IPS-20b (cell line): ENCODE data around the gene HUNK.
"Not testable (repeated sequence)": the region's sequence is repeated elsewhere in the genome, so short reads cannot be mapped to it uniquely, and the experiment has no call there.

Experiments
- H3K27ac ChIP-seq: one replicate; pipeline ENCODE4 v1.5.1; 2013; ENCODE audit warnings: low read length
- H3K27me3 ChIP-seq: 2 replicates; pipeline ENCODE4 v1.6.1; 2013; ENCODE audit warnings: mild to moderate bottlenecking, low read length, inconsistent platforms; ENCODE audit not compliant: insufficient read depth
- H3K36me3 ChIP-seq: 2 replicates; pipeline ENCODE4 v1.6.1; 2013; ENCODE audit warnings: low read depth, mild to moderate bottlenecking, inconsistent platforms, low read length, moderate library complexity; ENCODE audit not compliant: insufficient read depth
- H3K4me1 ChIP-seq: 2 replicates; pipeline ENCODE4 v1.6.1; 2013; ENCODE audit warnings: mild to moderate bottlenecking, control low read depth, inconsistent platforms, low read length, moderate library complexity; ENCODE audit not compliant: insufficient read depth
- H3K4me3 ChIP-seq: 2 replicates; pipeline ENCODE4 v1.5.1; 2013; ENCODE audit warnings: mild to moderate bottlenecking, low read length, inconsistent platforms
- H3K9ac ChIP-seq: 2 replicates; pipeline ENCODE4 v1.6.1; 2013; ENCODE audit warnings: low read depth, mild to moderate bottlenecking, inconsistent platforms, low read length, moderate library complexity
- H3K9me3 ChIP-seq: 2 replicates; pipeline ENCODE4 v1.6.1; 2013; ENCODE audit warnings: mild to moderate bottlenecking, low read depth, low read length, inconsistent platforms; ENCODE audit not compliant: insufficient read depth

The HUNK gene

DNA sequence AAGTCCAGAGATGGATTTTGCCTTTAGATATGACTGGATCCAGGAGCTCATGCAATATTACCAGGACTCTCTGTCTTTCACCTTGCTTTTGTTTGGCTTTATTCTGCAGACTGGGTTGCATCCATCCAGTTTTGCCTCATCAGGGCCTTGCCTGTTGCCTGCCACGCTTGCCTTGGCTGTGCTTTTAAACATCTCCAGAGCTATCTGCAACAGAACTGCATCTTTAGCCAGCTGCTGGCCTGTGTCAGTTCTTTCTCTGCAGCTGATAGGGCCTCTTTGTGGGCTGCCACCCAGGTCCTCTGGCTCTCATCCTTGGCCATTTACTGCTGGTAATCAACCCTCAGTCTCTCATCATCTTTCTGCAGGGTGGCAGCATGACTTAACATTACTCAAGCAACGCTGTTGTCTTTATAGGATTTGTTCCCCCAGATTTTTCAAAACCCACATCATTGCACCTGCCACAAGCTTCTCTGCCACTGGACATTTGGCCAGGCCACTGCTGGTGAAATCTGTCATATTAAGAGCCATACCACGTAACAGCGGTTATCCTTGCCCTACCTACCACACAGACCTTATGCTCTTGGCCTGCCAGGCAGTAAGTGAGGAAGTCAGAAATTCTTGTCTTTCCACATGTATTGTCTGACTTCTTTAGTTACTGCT is 24.4 kb upstream of the HUNK start:
- Histone ChIP-seq H3K27me3 (no peaks in the 10 kb centered on the region), H3K9me3 (no peaks in the 10 kb centered on the region), H3K27ac (no peak overlapping the region), H3K36me3 (no peaks in the 10 kb centered on the region), H3K4me3 (no peak overlapping the region), H3K9ac (no peak overlapping the region), H3K4me1 (peaks cover 5% of the 10 kb centered on the region; the same call in 1 of the 2 replicates)

DNA sequence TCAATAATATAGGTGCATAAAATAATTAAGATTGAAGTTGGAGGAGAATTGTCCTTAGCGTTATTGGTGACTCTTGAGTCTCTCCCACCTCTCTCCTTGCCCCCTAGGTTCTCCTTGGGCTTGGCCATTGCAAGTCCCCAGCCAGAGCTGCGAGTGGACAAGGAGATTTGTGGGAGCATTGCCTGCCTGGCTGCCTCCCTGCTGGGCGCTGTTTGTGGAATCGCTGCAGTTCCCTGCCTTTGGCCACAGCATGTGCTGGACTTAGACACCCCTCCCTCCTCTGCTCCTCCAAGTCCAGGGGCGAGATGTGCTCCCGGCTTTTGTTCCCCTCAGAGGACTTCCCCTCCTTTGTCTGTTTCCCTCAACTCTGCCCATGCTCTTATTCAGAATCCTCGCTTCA is 21.9 kb upstream of the HUNK start:
- Histone ChIP-seq H3K9ac (no peak overlapping the region), H3K27me3 (no peaks in the 10 kb centered on the region), H3K36me3 (no peaks in the 10 kb centered on the region), H3K4me3 (no peak overlapping the region), H3K9me3 (no peaks in the 10 kb centered on the region), H3K4me1 (no peaks in the 10 kb centered on the region), H3K27ac (no peak overlapping the region)

DNA sequence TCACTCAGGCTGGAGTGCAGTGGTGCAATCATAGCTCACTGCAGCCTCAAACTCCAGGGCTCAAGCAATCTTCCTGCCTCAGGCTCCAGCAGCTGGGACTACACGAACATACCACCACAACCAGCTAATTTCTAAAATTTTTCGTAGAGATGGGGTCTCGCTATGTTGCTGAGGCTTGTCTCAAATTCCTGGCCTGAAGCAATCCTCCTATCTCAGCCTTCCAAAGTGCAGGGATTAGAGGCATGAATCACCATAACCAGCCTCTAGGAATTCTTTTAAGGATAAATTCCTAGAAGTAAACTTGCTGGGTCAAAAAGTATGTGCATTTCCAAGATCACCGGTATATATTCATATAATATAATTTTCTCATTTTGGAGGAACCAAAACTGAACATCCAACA is 17.6 kb upstream of the HUNK start:
- H3K27ac ChIP-seq, result no peak overlapping the region
- H3K36me3 ChIP-seq, result no peaks in the 10 kb centered on the region
- H3K9ac ChIP-seq, result no peak overlapping the region
- H3K4me3 ChIP-seq, result no peak overlapping the region
- no peaks in the 10 kb centered on the region for H3K4me1 ChIP-seq
- no peaks in the 10 kb centered on the region for H3K9me3 ChIP-seq
- H3K27me3 ChIP-seq, result no peaks in the 10 kb centered on the region

DNA sequence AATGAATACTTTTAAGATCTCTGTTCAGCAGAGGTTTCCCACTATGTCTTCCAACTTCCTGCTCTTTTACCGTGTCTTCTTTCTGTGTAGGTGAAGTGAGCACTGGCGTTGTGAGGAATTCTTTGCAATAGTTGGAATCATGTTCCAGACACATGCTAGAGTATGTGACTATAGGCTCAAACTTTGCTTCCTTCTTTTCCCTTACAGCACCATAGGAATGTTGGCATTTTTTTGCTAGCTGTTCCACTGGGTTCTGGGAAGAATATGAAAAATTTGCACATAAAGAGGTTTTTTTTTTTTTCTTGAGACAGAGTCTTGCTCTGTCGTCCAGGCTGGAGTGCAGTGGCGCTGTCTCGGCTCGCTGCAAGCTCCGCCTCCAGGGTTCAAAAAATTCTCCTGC is 15.7 kb upstream of the HUNK start:
- Histone ChIP-seq H3K4me3 (no peak overlapping the region), H3K9ac (no peak overlapping the region), H3K27me3 (no peaks in the 10 kb centered on the region), H3K9me3 (no peaks in the 10 kb centered on the region), H3K36me3 (no peaks in the 10 kb centered on the region), H3K4me1 (no peaks in the 10 kb centered on the region), H3K27ac (no peak overlapping the region)

DNA sequence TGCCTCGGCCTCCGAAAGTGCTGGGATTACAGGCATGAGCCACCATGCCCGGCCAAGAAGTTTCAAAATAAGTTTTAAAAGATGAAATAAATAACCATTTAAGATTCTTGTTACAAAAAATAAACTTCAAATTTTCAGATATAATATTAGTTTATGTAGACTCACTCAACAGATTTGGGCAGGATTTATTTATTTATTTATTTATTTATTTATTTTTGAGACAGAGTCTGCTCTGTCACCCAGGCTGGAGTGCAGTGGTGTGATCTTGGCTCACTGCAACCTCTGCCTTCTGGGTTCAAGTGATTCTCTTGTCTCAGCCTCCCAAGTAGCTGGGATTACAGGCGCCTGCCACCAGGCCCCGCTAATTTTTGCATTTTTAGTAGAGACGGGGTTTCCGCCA is 15.2 kb upstream of the HUNK start:
- not testable (repeated sequence) for H3K36me3 ChIP-seq, H3K4me3 ChIP-seq, H3K27me3 ChIP-seq, H3K4me1 ChIP-seq, H3K9ac ChIP-seq, H3K9me3 ChIP-seq, H3K27ac ChIP-seq

DNA sequence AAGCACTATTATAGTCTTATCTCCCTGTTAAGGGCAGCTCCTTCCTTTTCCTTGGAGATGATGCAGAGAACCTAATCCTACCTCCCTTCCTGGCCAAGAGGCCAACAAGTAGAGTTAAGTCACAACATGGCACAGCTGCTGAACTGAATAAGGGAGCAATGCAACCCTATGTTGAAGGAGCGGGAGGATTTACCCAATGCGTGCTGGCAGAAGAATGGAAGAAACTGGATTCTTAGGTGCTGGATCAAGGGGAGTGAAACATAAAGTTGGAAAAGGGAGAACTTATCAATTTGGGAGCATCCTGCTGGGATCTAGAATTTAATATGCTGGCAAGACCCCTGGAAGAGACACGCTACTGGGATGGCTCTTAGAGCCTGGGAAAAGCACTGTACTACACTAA is 12.0 kb upstream of the HUNK start:
- no peaks in the 10 kb centered on the region for H3K36me3 ChIP-seq
- H3K27ac ChIP-seq, result no peak overlapping the region
- H3K9ac ChIP-seq, result no peak overlapping the region
- H3K27me3 ChIP-seq, result no peaks in the 10 kb centered on the region
- no peaks in the 10 kb centered on the region for H3K4me1 ChIP-seq
- H3K9me3 ChIP-seq, result no peaks in the 10 kb centered on the region
- H3K4me3 ChIP-seq, result no peak overlapping the region

DNA sequence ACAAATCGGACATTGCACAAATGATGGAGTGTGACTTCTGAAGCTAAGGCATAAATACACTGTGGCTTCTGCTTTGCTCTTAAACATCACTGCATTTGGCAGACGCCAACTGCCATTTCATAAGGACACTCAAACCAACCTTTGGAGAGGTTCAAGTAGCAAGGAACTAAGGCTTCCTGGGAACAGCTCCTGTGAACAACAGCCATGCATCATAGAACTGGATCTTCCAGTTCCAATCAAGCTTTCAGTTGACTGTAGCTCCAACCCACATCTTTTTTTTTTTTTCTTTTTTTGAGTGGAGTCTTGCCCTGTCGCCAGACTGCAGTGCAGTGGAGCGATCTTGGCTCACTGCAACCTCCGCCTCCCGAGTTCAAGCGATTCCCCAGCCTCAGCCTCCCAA is 10.7 kb upstream of the HUNK start:
- Histone ChIP-seq H3K36me3 (no peaks in the 10 kb centered on the region), H3K4me3 (no peak overlapping the region), H3K9ac (no peak overlapping the region), H3K27ac (no peak overlapping the region), H3K9me3 (no peaks in the 10 kb centered on the region), H3K27me3 (no peaks in the 10 kb centered on the region), H3K4me1 (no peaks in the 10 kb centered on the region)

DNA sequence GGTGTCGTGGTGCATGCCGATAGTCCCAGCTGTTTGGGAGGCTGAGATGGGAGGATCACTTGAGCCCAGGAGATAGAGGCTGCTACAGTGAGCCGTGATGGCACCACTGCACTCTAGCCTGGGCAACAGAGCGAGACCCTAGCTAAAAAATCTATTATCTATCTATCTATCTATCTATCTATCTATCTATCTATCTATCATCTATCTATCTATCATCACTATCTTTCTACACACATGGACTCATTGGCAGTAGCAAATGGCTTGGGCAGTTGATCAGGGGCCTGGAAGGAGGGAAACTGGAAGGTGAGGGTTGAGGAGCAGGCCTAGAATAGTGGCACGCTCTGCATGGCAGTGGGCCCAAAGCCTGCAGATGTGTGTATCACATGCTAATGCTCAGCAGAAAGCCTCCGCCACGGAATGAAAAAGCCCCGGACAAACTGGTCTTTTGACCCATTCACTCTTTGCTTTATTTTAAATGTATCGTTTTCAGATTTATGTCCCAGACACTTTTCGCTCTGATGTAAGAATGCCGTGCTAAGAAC is 7.3 kb upstream of the HUNK start:
- H3K27ac ChIP-seq, result no peak overlapping the region
- H3K9ac ChIP-seq, result no peak overlapping the region
- H3K4me1 ChIP-seq, result no peaks in the 10 kb centered on the region; the same call in 1 of the 2 replicates
- H3K9me3 ChIP-seq, result no peaks in the 10 kb centered on the region
- H3K36me3 ChIP-seq, result no peaks in the 10 kb centered on the region
- H3K4me3 ChIP-seq, result no peak overlapping the region
- peaks cover 5% of the 10 kb centered on the region for H3K27me3 ChIP-seq

DNA sequence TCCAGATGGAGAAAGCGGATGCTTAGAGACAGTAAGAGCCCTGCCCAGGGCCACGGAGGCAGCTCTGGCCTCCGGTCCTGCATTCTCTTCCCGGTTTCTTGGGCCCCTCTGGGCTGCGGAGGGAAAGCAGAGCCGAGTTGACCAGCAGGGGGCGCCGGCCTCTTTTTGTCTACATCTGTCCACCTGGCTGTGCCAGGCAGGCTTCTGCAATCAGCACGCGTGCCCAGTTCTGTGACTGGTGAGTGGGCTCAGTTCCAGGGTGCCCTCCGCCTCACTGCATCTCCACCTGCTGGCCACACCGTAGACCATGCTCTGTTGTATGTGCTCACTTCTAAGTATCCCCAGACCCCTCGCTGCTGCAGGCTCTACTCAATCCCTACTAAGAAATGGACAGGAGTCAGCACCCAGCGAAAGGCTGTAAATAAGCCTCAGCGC is 6.7 kb upstream of the HUNK start:
- Histone ChIP-seq H3K9me3 (no peaks in the 10 kb centered on the region), H3K4me3 (no peak overlapping the region), H3K4me1 (no peaks in the 10 kb centered on the region; the same call in 1 of the 2 replicates), H3K27me3 (peaks cover 11% of the 10 kb centered on the region), H3K27ac (no peak overlapping the region), H3K36me3 (no peaks in the 10 kb centered on the region), H3K9ac (no peak overlapping the region)

DNA sequence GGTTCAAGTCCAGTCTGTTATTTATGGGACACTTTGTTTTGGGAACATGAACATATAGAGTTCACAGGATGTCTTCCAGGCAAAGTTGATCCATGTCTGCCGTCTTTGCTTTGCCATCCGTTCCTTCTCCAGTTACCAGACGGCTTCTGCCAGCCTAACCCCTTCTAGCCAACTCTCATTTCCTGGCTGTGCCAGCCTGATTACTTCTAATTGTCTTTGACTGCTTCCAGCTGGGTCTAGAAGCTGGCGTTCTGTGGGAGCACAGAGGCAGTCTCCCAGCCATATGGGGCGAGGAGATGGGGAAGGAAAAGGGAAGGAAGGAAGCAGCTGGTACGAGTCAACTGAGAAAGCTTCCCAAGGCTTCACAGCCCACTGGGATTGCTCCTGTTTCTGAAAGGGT is 3.1 kb upstream of the HUNK start:
- Histone ChIP-seq H3K36me3 (no peaks in the 10 kb centered on the region), H3K27ac (no peak overlapping the region), H3K4me3 (no peak overlapping the region), H3K4me1 (peaks cover 6% of the 10 kb centered on the region; the same call in 1 of the 2 replicates), H3K9ac (no peak overlapping the region), H3K9me3 (no peaks in the 10 kb centered on the region), H3K27me3 (peaks cover 30% of the 10 kb centered on the region)

DNA sequence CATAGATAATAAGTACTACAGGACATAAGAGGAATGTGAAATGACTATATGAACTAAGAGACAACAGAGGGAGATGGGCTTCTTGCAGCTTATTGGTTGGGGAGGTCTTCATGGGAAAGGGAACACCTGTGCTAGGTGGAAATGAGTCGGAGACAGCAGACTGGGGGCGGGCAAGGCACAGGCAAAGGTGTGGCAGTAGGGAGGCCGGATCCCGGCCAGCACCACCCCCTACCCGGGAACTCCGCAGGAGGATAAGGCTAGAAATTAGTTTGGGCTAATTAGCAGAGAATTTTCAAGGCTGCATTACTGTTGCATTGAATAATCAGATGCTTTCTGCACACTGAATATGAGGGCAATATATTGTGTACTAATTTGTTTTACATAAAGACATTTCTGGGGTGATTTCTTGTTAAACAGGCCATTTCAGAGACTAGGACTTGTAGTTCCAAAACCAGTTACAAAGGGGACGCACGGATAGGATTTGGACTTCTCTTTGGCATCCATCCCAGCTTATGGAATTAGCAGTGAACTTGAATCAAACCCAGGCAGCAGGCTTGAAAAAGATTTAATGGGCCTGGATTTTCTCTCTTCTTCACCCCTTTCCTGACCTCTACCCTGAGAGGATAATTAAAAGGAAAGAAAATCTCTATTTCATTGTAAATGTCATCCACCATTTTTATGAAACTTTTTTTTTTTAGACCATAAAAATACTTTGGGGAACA is 2.2 kb upstream of the HUNK start:
- H3K36me3 ChIP-seq, result no peaks in the 10 kb centered on the region
- H3K4me3 ChIP-seq, result no peak overlapping the region
- peaks cover 12% of the 10 kb centered on the region for H3K4me1 ChIP-seq
- H3K27me3 ChIP-seq, result peaks cover 38% of the 10 kb centered on the region
- H3K27ac ChIP-seq, result no peak overlapping the region
- no peaks in the 10 kb centered on the region for H3K9me3 ChIP-seq
- H3K9ac ChIP-seq, result no peak overlapping the region

DNA sequence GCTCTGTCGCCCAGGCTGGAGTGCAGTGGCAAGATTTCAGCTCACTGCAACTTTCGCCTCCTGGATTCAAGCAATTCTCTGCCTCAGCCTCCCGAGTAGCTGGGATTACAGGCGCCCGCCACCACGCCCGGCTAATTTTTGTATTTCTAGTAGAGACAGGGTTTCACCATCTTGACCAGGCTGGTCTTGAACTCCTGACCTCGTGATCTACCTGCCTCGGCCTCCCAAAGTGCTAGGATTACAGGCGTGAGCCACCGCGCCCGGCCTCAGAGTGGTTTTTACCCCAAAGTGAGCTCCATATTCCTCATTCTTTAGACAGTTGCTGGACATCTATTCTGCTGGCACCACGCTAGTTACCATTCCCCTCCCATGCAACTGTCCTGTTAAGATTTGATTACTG is 1.4 kb upstream of the HUNK start:
- Histone ChIP-seq H3K4me1 (peaks cover 14% of the 10 kb centered on the region), H3K27me3 (peaks cover 42% of the 10 kb centered on the region), H3K4me3 (peak overlapping the region; percentile 59; the same call in 1 of the 2 replicates), H3K9ac (peak overlapping the region; percentile 54; the same call in 1 of the 2 replicates)
- not testable (repeated sequence) for H3K9me3 ChIP-seq, H3K36me3 ChIP-seq, H3K27ac ChIP-seq
